ENCODE results near the gene PFDN1. TPM values are rescaled to one million over a fixed set of nuclear protein-coding genes. Genes with fewer than 3 reads are reported as not detected.

PFDN1 gene
- polyA plus RNA-seq, 1 donor from 2014 or later: 147 TPM

- Histone ChIP-seq H3K9me2 (ENCODE audit: insufficient read depth, low read length) (no peaks in the 10 kb centered on the region), H3K9me3 (ENCODE audit: low read length) (no peaks in the 10 kb centered on the region), H4K20me1 (ENCODE audit: insufficient read depth) (no peaks in the 10 kb centered on the region), H3K27ac (ENCODE audit: low read length) (no peak overlapping the region), H3K4me3 (ENCODE audit: low read length) (no peak overlapping the region), H3F3A (ENCODE audit: insufficient read depth, low read length, poor library complexity, severe bottlenecking) (no peaks in the 10 kb centered on the region), H3K36me3 (ENCODE audit: insufficient read depth, low read length) (no peaks in the 10 kb centered on the region), H3K9ac (ENCODE audit: low read length) (no peak overlapping the region), H3K27me3 (ENCODE audit: insufficient read depth, low read depth, low read length) (no peaks in the 10 kb centered on the region), H3K4me2 (ENCODE audit: low read length) (no peak overlapping the region), H3K79me2 (replicated peaks; ENCODE audit: insufficient read depth, low read length) (peaks cover 44% of the 10 kb centered on the region), H2AFZ (ENCODE audit: low read depth, low read length) (no peak overlapping the region)
- TF ChIP-seq EZH2 (IDR thresholded peaks at IDR 0.05; ENCODE audit: borderline replicate concordance, insufficient read depth, low read length, poor library complexity, severe bottlenecking) (no peak), POLR2AphosphoS5 (IDR thresholded peaks at IDR 0.05) (no peak), EP300 (conservative IDR thresholded peaks at IDR 0.05; ENCODE audit: poor library complexity, severe bottlenecking) (no peak), RAD21 (conservative IDR thresholded peaks at IDR 0.05) (no peak)
These were observed 14.9 kb downstream of the PFDN1 start for GRCh38 chr5:140287801-140288521.

DNA sequence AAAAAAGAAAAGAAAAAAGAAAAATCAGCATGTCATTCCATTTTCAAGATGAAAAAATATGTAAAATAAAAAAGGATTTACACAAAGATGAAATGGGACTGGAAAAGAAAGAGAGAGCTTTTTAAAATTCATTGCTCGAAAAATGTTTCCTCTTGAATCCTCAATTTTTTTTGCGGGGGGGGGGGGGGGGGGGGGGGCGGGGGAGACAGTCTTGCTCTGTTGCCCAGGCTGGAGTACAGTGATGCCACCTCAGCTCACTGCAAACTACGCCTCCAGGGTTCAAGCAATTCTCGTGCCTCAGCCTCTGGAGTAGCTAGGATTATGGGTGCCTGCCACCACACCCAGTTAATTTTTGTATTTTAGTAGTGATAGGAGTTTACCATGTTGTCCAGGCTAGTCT, 16.5 kb downstream of the PFDN1 start:
- H3K4me2 ChIP-seq (ENCODE audit: low read length): no peak overlapping the region
- no peaks in the 10 kb centered on the region for H3K9me3 ChIP-seq (ENCODE audit: low read length)
- H3K79me2 ChIP-seq (replicated peaks; ENCODE audit: insufficient read depth, low read length): peaks cover 43% of the 10 kb centered on the region
- no peaks in the 10 kb centered on the region for H3K27me3 ChIP-seq (ENCODE audit: insufficient read depth, low read depth, low read length)
- H3K9ac ChIP-seq (ENCODE audit: low read length): no peak overlapping the region
- H3K4me3 ChIP-seq (ENCODE audit: low read length): no peak overlapping the region
- H2AFZ ChIP-seq (ENCODE audit: low read depth, low read length): no peak overlapping the region
- no peaks in the 10 kb centered on the region for H4K20me1 ChIP-seq (ENCODE audit: insufficient read depth)
- no peaks in the 10 kb centered on the region for H3K9me2 ChIP-seq (ENCODE audit: insufficient read depth, low read length)
- no peaks in the 10 kb centered on the region for H3F3A ChIP-seq (ENCODE audit: insufficient read depth, low read length, poor library complexity, severe bottlenecking)
- H3K27ac ChIP-seq (ENCODE audit: low read length): no peak overlapping the region
- H3K36me3 ChIP-seq (ENCODE audit: insufficient read depth, low read length): no peaks in the 10 kb centered on the region
- TF ChIP-seq EP300 (conservative IDR thresholded peaks at IDR 0.05; ENCODE audit: poor library complexity, severe bottlenecking): no peak

GRCh38 chr5:140284013-140284412, 18.9 kb downstream of the PFDN1 start:
- Histone ChIP-seq H3K9me2 (ENCODE audit: insufficient read depth, low read length) (no peaks in the 10 kb centered on the region), H3K4me2 (ENCODE audit: low read length) (no peak overlapping the region), H3K4me3 (ENCODE audit: low read length) (no peak overlapping the region), H3K9ac (ENCODE audit: low read length) (no peak overlapping the region), H3K79me2 (replicated peaks; ENCODE audit: insufficient read depth, low read length) (peaks cover 22% of the 10 kb centered on the region), H3F3A (ENCODE audit: insufficient read depth, low read length, poor library complexity, severe bottlenecking) (no peaks in the 10 kb centered on the region), H3K36me3 (ENCODE audit: insufficient read depth, low read length) (no peaks in the 10 kb centered on the region), H3K9me3 (ENCODE audit: low read length) (no peaks in the 10 kb centered on the region), H2AFZ (ENCODE audit: low read depth, low read length) (no peak overlapping the region), H3K27ac (ENCODE audit: low read length) (no peak overlapping the region), H4K20me1 (ENCODE audit: insufficient read depth) (no peaks in the 10 kb centered on the region), H3K27me3 (ENCODE audit: insufficient read depth, low read depth, low read length) (no peaks in the 10 kb centered on the region)
- TF ChIP-seq EP300 (conservative IDR thresholded peaks at IDR 0.05; ENCODE audit: poor library complexity, severe bottlenecking): no peak
- TF ChIP-seq MXI1 (conservative IDR thresholded peaks at IDR 0.05; ENCODE audit: poor library complexity, severe bottlenecking): no peak
- no peak for TF ChIP-seq SMC3 (conservative IDR thresholded peaks at IDR 0.05; ENCODE audit: poor library complexity)
- TF ChIP-seq TAF1 (IDR thresholded peaks at IDR 0.05; ENCODE audit: low read depth): no peak
- TF ChIP-seq CTCF (IDR thresholded peaks at IDR 0.05; ENCODE audit: poor library complexity, severe bottlenecking): no peak
- no peak for TF ChIP-seq POLR2AphosphoS5 (IDR thresholded peaks at IDR 0.05)
- no peak for TF ChIP-seq RAD21 (conservative IDR thresholded peaks at IDR 0.05)
- no peak for TF ChIP-seq REST (IDR thresholded peaks at IDR 0.05; ENCODE audit: borderline replicate concordance)
- no peak for TF ChIP-seq EZH2 (IDR thresholded peaks at IDR 0.05; ENCODE audit: borderline replicate concordance, insufficient read depth, low read length, poor library complexity, severe bottlenecking)
